Neural crest cell (in vitro differentiated cells): ENCODE measurements around the gene MMP13. TPM values are rescaled to one million over a fixed set of nuclear protein-coding genes. Genes with fewer than 3 reads are reported as not detected.

ENCODE experiments used
- DNase-seq: peaks from one replicate; pipeline ENCODE4 v3.0.0; 2021; ENCODE audit warnings: low read depth, mixed read lengths, low spot score
- H3K27ac Mint-ChIP-seq: one replicate; pipeline ENCODE4 v1.8.0; 2021; ENCODE audit warnings: mild to moderate bottlenecking, mixed read lengths; ENCODE audit not compliant: unreplicated experiment
- H3K27me3 Mint-ChIP-seq: 2 replicates; pipeline ENCODE4 v1.8.0; 2021; ENCODE audit warnings: low read depth, mild to moderate bottlenecking, mixed read lengths
- H3K36me3 Mint-ChIP-seq: 2 replicates; pipeline ENCODE4 v1.8.0; 2021; ENCODE audit warnings: low read depth, mild to moderate bottlenecking, mixed read lengths
- H3K4me1 Mint-ChIP-seq: 2 replicates; pipeline ENCODE4 v1.8.0; 2021; ENCODE audit warnings: mixed read lengths
- H3K4me3 Mint-ChIP-seq: one replicate; pipeline ENCODE4 v1.8.0; 2021; ENCODE audit warnings: mild to moderate bottlenecking, mixed read lengths
- H3K9me3 Mint-ChIP-seq: 2 replicates; pipeline ENCODE4 v1.8.0; 2021; ENCODE audit warnings: mixed read lengths
- total RNA-seq: library from RNA; stranded (reverse); gene quantifications from 2 replicates; pipeline ENCODE4 v1.2.1, GENCODE V29; 2021
- TF ChIP-seq, protein P1 (sequence below): fragments of 200-600 bp; sonication (generic); conservative IDR thresholded peaks from 2 replicates; pipeline ENCODE4 v1.5.0; 2021; ENCODE audit warnings: antibody characterized with exemption, mild to moderate bottlenecking

The MMP13 gene
- total RNA-seq, 1 donor from 2014 or later = not detected

DNA sequence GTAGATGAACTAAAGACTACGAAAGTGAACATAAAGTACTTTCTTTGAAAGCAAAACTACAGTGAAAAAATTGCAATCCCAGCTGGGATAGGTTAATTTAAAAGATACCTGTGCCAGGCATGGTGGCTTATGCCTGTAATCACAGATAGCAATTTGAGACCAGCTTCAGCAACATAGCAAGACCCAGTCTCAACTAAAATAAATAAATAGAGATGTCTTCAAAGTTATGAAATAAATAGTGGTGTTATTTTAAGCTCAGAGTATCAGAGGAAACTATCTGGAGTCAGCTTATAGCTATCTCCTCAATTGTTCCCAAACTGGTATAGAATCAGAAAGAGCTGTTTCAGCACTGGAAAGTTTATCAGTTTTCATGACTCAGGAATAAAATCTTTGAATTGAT is 17.3 kb upstream of the MMP13 start:
- no peak for DNase-seq
- Mint-ChIP-seq H3K27ac (no peak overlapping the region), H3K27me3 (no peaks in the 10 kb centered on the region), H3K4me1 (no peaks in the 10 kb centered on the region), H3K4me3 (no peak overlapping the region), H3K36me3 (no peaks in the 10 kb centered on the region), H3K9me3 (no peaks in the 10 kb centered on the region)
- TF ChIP-seq, protein P1, sequence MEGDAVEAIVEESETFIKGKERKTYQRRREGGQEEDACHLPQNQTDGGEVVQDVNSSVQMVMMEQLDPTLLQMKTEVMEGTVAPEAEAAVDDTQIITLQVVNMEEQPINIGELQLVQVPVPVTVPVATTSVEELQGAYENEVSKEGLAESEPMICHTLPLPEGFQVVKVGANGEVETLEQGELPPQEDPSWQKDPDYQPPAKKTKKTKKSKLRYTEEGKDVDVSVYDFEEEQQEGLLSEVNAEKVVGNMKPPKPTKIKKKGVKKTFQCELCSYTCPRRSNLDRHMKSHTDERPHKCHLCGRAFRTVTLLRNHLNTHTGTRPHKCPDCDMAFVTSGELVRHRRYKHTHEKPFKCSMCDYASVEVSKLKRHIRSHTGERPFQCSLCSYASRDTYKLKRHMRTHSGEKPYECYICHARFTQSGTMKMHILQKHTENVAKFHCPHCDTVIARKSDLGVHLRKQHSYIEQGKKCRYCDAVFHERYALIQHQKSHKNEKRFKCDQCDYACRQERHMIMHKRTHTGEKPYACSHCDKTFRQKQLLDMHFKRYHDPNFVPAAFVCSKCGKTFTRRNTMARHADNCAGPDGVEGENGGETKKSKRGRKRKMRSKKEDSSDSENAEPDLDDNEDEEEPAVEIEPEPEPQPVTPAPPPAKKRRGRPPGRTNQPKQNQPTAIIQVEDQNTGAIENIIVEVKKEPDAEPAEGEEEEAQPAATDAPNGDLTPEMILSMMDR = no peak

DNA sequence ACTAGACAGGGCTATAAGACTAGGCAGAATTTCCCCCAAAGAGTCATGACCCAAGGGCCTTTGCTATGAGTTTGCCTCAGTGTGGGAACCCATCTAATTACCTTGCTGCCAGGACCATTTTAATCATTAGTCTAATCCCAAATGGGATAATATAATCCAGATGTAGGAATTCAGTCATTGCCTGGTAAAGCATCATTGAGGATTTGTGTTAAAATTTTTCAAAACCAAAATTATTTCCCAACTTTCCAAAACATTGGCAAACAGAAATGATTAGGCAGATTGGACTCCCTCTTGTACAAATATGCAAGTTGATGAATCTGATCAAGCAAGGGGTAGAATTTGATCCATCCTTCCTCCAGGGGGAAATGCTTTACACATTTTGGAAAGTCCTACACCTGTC is 16.2 kb upstream of the MMP13 start:
- Mint-ChIP-seq H3K27ac (no peak overlapping the region), H3K4me1 (no peaks in the 10 kb centered on the region), H3K4me3 (no peak overlapping the region), H3K27me3 (no peaks in the 10 kb centered on the region), H3K36me3 (no peaks in the 10 kb centered on the region), H3K9me3 (no peaks in the 10 kb centered on the region)
- TF ChIP-seq, protein P1 = no peak
- DNase-seq = no peak

DNA sequence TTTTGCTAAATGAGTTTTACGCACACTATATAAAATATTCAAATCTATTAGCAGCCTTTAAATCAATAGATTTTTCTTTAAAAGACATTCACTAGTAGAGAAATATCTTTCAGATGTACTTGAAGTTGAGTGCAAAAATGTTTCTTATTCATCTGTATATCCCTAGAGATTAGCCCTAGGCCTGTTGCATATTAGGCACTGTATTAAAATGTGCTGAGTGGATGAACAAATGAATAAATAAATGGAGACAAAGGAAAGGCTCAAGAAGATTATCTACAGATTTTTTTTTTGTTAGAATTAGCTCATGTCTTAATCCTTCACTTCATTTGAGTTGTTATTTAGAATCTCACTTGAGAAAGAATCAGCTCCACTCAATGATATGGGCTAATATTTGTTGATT is 12.0 kb upstream of the MMP13 start:
- Mint-ChIP-seq H3K27me3 (no peaks in the 10 kb centered on the region), H3K4me1 (no peaks in the 10 kb centered on the region), H3K36me3 (no peaks in the 10 kb centered on the region), H3K9me3 (no peaks in the 10 kb centered on the region), H3K4me3 (no peak overlapping the region), H3K27ac (no peak overlapping the region)
- TF ChIP-seq, protein P1 = no peak
- no peak for DNase-seq

DNA sequence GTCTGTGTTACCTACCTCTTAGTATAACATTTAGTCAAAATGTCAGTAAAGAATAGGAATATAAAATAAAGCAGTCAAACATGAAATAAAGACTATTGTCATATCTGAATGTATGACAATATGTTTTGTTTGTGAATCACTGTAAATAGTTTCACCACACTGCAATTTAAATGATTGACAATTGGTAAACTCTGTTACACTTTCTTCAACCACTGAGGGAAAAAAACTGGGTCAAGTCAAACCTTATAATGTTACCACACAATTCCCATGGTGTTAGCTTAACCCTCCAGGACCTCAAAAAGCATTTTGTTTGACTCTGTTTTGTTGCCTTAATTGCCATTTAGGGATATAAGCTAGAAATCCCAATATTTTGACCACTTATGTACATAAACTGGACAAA is 10.5 kb upstream of the MMP13 start:
- Mint-ChIP-seq H3K4me3 (no peak overlapping the region), H3K27me3 (no peaks in the 10 kb centered on the region), H3K27ac (no peak overlapping the region), H3K36me3 (no peaks in the 10 kb centered on the region), H3K4me1 (no peaks in the 10 kb centered on the region), H3K9me3 (no peaks in the 10 kb centered on the region)
- DNase-seq = no peak
- TF ChIP-seq, protein P1 = no peak

DNA sequence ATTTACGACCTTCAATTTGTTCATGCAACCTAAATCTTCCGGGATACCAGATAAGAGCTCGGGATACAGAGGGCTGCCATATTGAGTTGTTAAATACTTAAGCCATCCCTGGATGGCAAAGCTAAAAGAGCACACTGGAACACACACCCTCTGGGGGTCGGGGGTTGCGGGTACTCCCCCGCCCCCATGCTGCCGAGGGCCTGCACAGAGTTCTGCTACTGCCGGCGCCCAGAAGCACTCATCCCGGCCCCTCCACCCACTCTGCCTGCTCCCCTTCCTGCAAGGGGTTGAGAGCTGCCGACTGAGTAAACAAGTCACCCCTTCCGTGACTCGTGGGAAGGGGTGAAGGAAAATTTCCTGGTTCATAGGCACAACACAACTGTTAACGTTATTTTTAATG is 9.3 kb upstream of the MMP13 start:
- H3K27ac Mint-ChIP-seq = no peak overlapping the region
- TF ChIP-seq, protein P1 = no peak
- no peaks in the 10 kb centered on the region for H3K36me3 Mint-ChIP-seq
- H3K9me3 Mint-ChIP-seq = no peaks in the 10 kb centered on the region
- H3K4me3 Mint-ChIP-seq = no peak overlapping the region
- DNase-seq = no peak
- H3K4me1 Mint-ChIP-seq = no peaks in the 10 kb centered on the region
- no peaks in the 10 kb centered on the region for H3K27me3 Mint-ChIP-seq

DNA sequence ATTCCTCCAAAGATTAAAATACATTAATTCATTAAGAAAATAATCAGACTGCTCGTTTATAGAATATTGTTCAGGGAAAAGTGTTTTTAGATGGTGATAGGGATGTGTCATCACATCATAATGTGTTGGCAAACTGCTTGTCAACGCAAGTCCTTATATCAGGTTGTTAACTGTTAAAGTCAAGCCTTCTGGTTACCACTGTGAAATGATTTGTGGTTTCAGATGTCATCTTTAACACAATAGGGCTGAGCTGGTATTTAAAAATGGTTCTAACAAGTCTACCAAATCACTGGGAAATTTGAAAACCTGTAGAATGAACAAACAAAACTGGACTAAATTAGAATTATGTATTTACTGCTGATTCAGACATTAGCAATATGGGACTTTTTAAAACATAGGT is 2.4 kb upstream of the MMP13 start:
- H3K4me1 Mint-ChIP-seq = no peaks in the 10 kb centered on the region

More for the DNA sequence above, 2.4 kb upstream of the MMP13 start:
- TF ChIP-seq, protein P1 = no peak
- no peak for DNase-seq
- Mint-ChIP-seq H3K9me3 (peaks cover 2% of the 10 kb centered on the region), H3K27me3 (no peaks in the 10 kb centered on the region), H3K4me3 (no peak overlapping the region), H3K27ac (no peak overlapping the region), H3K36me3 (no peaks in the 10 kb centered on the region)
